HG02870 (cell line): ENCODE measurements around the gene CBLL2.
"Not testable (repeated sequence)": the region's sequence is repeated elsewhere in the genome, so short reads cannot be mapped to it uniquely, and the experiment has no call there.

Experiments used
- ATAC-seq: cut with Tn5 transposase; IDR thresholded peaks from one replicate; pipeline ENCODE4 v1.9.1; 2021; ENCODE audit warnings: mild to moderate bottlenecking, moderate library complexity; ENCODE audit not compliant: unreplicated experiment

Gene CBLL2, protein sequence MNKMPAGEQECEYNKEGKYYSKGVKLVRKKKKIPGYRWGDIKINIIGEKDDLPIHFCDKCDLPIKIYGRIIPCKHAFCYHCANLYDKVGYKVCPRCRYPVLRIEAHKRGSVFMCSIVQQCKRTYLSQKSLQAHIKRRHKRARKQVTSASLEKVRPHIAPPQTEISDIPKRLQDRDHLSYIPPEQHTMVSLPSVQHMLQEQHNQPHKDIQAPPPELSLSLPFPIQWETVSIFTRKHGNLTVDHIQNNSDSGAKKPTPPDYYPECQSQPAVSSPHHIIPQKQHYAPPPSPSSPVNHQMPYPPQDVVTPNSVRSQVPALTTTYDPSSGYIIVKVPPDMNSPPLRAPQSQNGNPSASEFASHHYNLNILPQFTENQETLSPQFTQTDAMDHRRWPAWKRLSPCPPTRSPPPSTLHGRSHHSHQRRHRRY

DNA sequence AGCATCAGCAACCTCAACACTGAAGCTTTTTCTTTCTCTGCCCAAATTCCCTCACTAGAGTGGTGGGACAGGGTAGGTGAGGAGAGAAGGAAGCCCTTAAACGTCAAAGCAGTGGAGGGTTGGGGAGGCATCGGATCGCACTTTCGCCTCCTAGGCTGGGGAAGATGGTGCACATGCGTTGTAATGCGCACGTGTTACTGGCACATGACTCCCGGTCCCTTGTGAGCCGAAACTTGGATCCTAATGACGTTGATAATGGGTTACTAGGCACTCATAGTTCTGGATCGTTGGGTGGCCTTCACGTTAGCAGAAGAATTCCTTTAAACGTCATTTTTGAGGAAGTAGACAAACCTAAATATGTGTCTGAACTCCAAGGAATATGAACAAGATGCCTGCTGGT, at the start of gene CBLL2:
TSS of gene CBLL2 (plus strand) at position 301 of the 400 bp plus-strand sequence. CDS start at position 380, 79 bp downstream.
- no peak for ATAC-seq

DNA sequence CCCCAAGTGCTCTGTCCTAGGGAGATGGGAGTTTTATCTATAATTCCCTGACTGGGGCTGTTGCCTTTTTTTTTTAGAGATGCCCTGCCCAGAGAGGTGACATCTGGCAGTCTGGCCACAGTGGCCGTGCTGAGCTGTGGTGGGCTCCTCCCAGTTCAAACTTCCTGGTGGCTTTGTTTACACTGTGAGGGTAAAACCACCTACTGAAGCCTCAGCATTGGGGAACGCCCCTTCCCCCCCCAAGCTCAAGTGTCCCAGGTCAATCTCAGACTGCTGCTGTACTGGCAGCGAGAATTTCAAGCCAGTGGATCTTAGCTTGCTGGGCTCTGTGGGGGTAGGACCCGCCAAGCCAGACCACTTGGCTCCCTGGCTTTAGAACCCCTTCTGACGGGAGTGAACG, 38.3 kb upstream of the CBLL2 start:
- ATAC-seq, result no peak

DNA sequence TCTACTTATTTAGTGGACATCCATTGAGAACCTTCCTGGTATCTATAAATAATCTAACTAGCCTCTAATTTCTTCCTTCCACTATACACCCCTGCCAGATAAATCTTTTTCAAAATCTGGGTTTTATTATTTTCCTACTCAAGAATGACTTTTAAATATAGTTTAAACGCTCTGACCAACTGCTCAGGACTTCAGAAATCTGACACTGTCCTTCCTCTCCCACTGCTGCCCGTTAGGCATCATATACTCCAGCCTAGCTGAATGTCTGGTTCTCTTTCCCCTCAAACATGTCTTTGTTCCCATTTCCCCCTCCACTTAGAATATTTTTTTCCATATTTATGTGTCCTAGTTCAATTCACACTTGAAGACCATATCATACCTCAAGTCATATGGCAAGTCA, 35.2 kb upstream of the CBLL2 start:
- ATAC-seq, result no peak

DNA sequence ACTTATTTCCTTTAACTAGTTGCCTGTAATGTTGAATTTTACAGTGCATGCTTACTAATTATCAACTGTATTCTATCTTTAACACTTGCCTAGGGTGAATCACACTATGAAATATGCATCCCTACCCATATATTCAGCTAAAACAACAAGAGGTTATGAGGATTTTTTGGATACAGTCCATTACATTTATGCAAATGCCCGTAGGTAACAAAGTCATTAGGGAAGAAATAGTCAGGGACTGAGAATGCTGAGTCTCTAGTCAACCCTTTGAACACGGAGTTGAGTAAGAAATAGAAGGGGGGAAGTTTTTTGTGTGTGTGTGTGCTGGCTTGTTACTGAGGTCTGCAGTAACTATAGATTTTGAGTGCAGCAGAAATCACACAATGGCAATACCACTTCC, 26.1 kb upstream of the CBLL2 start:
- no peak for ATAC-seq

DNA sequence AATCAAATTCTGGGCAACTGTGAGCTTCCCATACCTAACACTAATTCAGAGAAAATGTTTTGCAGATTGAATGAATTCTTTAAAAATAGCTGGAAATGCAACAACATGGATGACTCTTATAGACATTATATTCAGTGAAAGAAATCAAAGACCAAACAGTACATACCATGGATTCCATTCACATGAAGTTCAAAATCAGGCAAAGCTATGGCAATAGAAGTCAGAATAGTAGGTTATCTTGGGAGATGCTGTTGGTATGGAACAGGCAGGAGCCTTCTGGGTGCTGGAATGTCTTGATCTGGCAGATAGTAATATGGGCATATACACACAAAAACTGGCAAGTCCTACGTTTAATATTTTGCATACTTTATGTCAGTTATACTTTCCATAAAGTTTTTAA, 25.5 kb upstream of the CBLL2 start:
- no peak for ATAC-seq

DNA sequence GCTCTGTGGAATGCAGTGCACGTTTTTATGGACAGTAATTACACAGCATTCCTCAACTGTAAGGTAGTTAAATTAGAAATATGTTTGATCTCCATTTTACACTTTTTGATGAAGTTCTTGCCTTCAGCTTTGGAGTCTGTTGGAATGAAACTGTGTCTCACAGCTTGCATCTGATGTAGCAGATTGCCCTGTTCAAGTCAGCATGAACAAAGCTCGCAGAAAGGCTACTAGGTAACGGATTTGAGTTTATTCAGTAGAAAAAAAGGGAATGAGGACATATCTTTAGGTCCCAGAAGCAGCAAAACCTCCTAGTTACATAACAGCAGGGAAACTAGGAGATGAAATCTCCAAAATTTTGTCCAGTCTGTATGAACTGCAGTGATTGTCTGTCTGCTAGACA, 24.3 kb upstream of the CBLL2 start:
- no peak for ATAC-seq

DNA sequence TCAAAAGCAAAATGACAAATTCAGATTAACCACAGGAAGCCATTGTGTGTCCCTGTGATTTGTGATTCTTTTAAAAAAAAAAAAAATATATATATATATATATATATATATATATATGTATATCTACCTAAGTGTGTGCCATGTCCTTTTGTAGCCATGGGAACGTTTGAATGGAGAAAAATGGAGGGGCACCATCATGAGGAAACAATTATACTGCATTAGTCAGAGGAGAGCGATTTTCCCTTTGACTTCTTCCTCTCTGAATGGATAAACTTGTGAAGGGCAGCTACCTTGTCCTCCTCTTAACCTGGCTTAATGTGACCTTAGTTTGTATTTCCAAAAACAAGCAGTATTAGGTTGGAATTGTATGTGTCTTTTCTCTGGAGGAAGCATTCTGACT, 23.3 kb upstream of the CBLL2 start:
- ATAC-seq, result no peak

DNA sequence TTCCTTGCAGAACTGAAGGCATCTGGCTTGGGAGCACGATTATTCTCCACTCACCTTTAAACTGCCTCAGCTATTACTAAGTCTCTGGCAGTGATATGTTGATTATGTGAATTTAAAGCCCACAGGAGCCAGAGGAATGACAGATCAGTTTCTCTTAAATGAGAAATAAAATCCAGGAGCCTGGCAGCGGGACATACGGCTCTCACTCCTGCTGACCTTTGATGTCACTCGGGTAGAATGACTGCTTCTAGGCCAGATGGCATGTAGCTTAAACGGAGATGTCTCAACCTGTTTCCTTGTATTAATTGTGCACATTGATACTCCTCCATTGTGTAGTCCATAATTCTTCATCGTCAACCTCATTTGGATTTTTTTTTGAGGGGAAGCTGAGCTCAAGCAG, 4.0 kb upstream of the CBLL2 start:
- ATAC-seq, result no peak

DNA sequence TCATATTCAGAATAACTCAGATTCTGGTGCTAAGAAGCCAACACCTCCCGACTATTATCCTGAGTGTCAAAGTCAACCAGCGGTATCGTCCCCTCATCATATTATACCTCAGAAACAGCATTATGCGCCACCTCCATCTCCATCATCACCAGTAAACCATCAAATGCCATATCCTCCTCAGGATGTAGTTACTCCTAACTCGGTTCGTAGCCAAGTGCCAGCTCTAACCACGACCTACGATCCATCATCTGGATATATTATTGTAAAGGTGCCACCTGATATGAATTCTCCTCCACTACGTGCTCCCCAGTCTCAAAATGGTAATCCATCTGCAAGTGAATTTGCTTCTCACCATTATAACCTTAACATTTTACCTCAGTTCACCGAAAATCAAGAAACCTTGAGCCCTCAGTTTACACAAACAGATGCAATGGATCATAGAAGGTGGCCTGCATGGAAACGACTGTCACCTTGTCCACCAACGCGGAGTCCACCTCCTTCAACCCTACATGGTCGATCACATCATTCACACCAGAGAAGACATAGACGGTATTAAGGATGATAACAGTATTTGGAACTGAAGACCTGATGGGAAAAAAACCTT, 1.1 kb downstream of the CBLL2 start:
- ATAC-seq, result no peak

DNA sequence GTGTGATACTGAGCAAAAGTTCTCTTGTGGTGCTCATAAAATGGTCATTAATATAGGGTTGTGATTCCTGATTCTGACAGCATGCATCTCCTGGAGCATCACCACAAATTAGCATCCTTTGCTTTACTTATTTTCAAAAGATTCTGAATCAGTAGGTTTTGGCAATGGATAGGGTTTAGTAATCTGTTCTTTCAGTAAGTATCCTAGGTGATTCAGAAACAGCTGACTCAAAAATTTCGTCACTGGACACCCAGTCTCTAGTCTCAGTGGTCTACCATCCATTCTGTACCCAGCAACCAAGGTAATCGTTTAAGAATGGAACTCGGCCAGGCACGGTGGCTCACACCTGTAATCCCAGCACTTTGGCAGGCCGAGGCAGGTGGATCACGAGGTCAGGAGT, 4.1 kb downstream of the CBLL2 start:
- no peak for ATAC-seq

DNA sequence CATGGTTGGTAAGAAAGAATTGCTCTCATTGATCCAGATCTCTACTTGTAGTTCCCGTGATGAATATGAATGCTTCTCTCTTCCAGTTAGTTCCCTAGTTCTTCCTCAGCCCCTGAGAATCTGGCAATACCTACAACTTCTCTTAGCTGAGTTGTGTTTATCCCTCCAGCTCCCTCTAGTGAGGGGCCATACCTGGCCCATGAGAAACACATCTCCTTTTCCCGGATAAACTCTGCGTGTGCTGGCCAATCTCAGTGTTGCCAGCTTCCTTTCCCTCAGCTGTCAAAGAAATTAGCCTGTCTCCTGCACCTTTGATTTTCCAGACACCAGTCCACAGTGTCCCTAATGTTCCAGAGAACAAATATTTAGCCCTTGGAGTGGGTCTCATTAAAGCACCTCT, 5.7 kb downstream of the CBLL2 start:
- ATAC-seq, result no peak

DNA sequence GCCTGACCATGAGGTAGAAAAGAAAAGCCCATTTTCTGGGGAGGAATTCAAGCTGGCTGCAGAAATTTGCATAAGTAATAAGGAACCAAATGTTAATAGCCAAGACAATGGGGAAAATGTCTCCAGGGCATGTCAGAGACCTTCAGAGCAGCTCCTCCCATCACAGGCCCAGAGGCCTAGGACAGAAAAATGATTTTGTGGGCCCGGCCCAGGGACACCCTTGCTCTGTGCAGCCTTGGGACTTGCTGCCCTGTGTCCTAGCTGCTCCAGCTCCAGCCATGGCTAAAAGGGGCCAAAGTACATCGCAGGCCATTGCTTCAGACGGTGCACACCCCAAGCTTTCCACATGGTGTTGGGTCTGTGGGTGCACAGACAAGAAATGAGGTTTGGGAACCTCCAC, 16.5 kb downstream of the CBLL2 start:
- not testable (repeated sequence) for ATAC-seq

DNA sequence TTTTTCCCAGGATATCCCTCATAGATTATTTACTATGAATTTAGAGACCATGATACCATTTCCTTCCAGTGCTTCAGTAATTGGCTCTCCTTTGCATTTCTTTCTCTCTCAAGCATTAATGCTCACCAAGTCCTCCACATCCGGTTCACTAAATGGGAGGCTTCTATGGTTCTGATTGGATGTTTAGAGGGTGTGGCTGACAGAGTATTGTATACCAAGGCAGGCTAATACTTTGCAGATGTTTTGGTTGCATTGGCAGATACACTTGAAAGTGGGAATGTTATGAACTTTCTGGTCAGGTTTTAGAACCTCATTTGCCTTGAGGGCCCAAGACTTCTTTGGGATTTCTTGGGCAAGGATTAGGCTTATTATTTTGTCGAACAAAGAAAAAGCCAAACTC, 24.2 kb downstream of the CBLL2 start:
- ATAC-seq, result no peak

DNA sequence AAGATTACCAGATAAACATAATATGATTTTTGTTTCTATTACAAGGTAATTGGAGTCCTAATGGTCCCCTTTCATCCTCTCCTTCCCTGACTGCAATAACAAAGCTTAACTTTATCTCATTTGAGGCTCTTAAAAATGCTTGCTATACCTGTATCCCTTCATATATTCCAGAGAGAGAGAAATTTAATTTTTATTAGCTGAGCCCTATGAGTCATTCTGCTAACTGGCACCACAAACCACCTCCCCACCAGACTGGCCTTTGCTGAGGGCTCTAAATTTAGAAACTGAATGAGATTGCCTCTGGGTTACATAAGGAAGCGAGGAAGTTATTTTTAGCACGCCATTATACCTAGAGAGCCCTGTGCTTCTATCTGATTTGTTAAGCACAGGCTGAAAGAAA, 27.4 kb downstream of the CBLL2 start:
- ATAC-seq, result no peak

DNA sequence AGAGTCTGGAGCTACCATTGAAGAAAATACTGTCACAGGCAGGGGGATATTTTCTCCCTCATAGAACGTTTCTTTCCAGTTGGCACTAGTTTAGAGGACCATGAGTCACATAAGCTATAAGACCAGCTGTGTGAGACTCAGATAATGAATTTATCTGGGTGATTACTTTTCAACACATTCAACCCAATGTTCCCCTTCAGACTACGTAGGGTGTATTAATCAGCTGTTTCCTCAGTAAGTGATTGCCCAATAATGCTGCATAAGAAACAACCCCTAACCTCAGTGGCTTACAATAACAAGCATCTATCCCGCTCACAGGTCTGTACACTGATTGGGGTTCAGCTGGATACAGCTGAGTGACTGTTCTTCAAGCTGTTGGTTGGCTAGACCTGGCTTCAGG, 38.1 kb downstream of the CBLL2 start:
- ATAC-seq, result no peak

DNA sequence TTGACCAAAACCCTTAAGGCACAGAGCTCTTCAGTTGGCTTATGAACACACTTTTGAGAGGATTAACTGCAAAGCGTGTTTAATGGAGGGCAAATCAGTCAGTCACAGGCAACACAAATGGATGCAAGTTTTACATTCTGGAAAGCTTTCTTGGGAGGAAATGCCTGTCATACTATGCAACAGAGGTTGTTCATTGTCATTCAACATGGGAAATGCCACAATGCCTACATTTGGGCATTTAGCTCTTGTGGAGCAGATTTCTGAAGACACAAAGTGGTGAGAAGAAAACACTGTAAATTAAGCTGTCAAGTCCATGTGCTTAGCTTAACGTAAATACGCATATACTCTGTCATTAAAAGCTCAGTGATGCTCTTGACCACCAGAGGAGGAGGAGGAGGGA, 41.1 kb downstream of the CBLL2 start:
- no peak for ATAC-seq

DNA sequence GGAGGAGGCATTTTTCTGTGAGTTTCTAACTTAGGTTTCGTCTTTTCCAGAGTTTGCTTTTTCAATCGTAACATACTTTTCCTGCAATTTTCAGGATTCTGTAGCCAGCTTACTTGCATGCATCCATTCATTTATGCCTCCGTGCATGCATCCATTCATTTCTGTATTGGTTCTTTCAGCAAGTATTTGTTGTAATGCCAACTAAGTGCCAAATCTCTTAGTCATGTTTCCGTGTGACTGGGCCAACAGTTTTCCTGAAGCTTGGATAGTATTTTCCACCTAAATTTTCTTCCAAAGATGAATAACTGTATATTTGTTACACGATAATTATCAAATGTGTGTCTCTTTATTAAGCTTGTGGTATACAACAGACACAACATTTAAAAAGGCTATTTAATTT, 41.5 kb downstream of the CBLL2 start:
- no peak for ATAC-seq

DNA sequence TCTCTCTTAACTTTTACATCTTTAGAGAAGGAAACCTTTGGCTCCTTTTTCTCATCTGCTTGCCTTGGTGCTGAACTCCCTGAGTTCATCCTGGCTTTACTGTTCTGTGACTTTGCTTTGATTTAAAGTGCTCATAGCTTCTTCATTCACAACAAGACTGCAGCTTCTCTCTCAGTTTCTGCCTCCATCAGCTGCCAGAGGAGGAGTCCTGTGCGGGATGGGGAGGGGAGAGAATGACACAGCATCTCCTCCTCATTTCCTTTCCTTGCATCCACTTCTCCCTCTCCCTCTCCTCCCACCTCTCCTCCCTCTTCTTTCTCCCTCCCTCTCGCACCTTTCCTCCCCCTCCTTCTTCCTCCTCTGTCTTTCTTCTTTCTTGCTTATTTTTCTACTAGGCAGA, 42.0 kb downstream of the CBLL2 start:
- no peak for ATAC-seq

DNA sequence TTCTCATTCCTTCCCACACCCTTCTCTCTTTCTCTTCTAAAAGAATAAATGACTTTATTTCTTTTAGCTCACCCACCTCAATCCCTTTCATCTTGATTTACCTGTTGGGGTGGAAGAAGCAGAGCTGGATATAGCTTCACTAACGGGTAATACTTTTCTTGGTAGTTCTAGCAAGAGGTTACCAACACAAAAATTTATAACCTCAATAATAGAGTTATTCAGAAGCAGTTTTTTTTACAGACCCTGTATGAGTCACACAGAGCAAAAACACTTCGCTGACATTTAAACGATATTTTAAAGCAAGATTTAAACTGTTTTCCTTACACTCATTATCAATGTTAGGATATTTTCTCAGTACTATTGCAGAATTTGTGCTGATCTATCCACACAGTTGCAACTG, 42.4 kb downstream of the CBLL2 start:
- no peak for ATAC-seq

DNA sequence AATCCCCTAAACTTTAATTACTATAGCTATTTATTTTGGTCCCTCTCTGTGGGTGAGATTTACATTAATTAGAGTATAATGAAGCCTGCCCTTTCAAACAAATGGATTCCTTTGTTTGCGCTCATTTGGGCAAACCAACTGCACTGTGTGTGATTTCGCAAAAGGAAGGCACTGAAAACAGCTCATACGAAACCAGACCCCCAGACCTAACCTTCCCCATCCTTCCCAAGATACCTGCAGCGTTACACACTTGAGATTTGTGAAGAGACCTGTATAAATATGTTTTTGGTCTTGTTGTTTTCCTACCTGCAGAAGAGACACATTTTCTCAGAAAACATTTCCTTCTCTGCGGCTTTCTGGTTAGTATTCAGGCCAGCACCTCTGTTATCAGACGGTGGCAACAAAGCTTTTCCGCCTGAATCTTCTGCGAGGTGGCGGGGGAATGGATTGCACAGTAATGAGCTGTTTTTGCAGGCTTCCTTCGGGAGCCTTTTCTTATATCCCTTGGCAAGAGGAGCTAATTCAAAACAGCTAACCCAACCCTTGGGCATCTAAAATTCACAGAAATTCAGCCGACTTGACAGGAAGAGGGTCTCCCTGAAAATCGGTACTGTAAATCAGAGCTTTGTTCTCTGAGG, 47.6 kb downstream of the CBLL2 start:
- ATAC-seq, result no peak

DNA sequence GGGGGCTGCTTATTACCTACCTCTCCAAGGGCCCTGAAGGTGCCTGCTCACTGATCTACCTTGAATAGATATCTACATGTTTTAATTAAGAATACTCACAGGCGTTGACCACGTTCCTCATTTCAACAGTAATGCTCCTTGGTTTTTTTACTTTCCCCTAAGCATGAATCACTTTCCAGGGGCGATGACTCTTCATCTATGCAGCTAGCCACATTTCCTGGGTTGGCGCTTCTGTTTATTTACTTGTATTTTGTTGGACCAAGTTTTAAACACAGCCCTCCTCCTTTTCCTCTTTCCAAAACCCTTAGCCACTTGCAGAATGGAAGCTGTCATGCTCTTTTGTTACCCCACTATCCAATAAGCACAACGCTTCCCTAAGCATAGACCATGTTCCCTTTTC, 50.8 kb downstream of the CBLL2 start:
- ATAC-seq, result no peak
